ENCODE data around the gene ACTL8.

The ACTL8 gene

GRCh38 chr1:17755120-17755519 is at the start of gene ACTL8:
Gene ACTL8 (plus strand): TSS chr1:17755333. CDS start chr1:17823009, 67,676 bp downstream.
- in situ Hi-C loops (cut with HindIII; ENCODE audit: low sequenced_read_pairs), result no loop called here

GRCh38 chr1:17706445-17706844 is 48.7 kb upstream of the ACTL8 start:
- in situ Hi-C loops (cut with HindIII; ENCODE audit: low sequenced_read_pairs), result no loop called here

- in situ Hi-C loops (cut with HindIII; ENCODE audit: low sequenced_read_pairs), result loop anchor here (5.0 kb wide), 1 partner anchor 67 kb away; no protein-coding TSS in a partner anchor
Observed at GRCh38 chr1:17709981-17710380, 45.2 kb upstream of the ACTL8 start.

- in situ Hi-C loops (cut with HindIII; ENCODE audit: low sequenced_read_pairs), result loop anchor here (5.0 kb wide), 1 partner anchor 66 kb away; no protein-coding TSS in a partner anchor
Observed at GRCh38 chr1:17710889-17711576, 44.1 kb upstream of the ACTL8 start.

GRCh38 chr1:17711577-17711910 is 43.6 kb upstream of the ACTL8 start:
- in situ Hi-C loops (cut with HindIII; ENCODE audit: low sequenced_read_pairs), result loop anchor here (5.0 kb wide), 1 partner anchor 66 kb away; no protein-coding TSS in a partner anchor

- in situ Hi-C loops (cut with HindIII; ENCODE audit: low sequenced_read_pairs), result loop anchor here (5.0 kb wide), 1 partner anchor 65 kb away; no protein-coding TSS in a partner anchor
Observed at GRCh38 chr1:17711941-17712340, 43.2 kb upstream of the ACTL8 start.

GRCh38 chr1:17713993-17714392 is 41.1 kb upstream of the ACTL8 start:
- in situ Hi-C loops (cut with HindIII; ENCODE audit: low sequenced_read_pairs), result loop anchor here (5.0 kb wide), 1 partner anchor 63 kb away; no protein-coding TSS in a partner anchor

- in situ Hi-C loops (cut with HindIII; ENCODE audit: low sequenced_read_pairs), result no loop called here
Observed at GRCh38 chr1:17717594-17718535, 37.3 kb upstream of the ACTL8 start.

- in situ Hi-C loops (cut with HindIII; ENCODE audit: low sequenced_read_pairs), result no loop called here
Observed at GRCh38 chr1:17719874-17720273, 35.3 kb upstream of the ACTL8 start.

GRCh38 chr1:17721444-17721843 is 33.7 kb upstream of the ACTL8 start:
- in situ Hi-C loops (cut with HindIII; ENCODE audit: low sequenced_read_pairs), result no loop called here

- in situ Hi-C loops (cut with HindIII; ENCODE audit: low sequenced_read_pairs), result no loop called here
Observed at GRCh38 chr1:17723684-17724083, 31.4 kb upstream of the ACTL8 start.

- in situ Hi-C loops (cut with HindIII; ENCODE audit: low sequenced_read_pairs), result no loop called here
Observed at GRCh38 chr1:17724150-17724549, 31.0 kb upstream of the ACTL8 start.

GRCh38 chr1:17725084-17725719 is 29.9 kb upstream of the ACTL8 start:
- in situ Hi-C loops (cut with HindIII; ENCODE audit: low sequenced_read_pairs), result no loop called here

- in situ Hi-C loops (cut with HindIII; ENCODE audit: low sequenced_read_pairs), result no loop called here
Observed at GRCh38 chr1:17725811-17726582, 29.1 kb upstream of the ACTL8 start.

GRCh38 chr1:17728123-17728712 is 26.9 kb upstream of the ACTL8 start:
- in situ Hi-C loops (cut with HindIII; ENCODE audit: low sequenced_read_pairs), result no loop called here

- in situ Hi-C loops (cut with HindIII; ENCODE audit: low sequenced_read_pairs), result no loop called here
Observed at GRCh38 chr1:17729248-17729647, 25.9 kb upstream of the ACTL8 start.

GRCh38 chr1:17729909-17730308 is 25.2 kb upstream of the ACTL8 start:
- in situ Hi-C loops (cut with HindIII; ENCODE audit: low sequenced_read_pairs), result no loop called here

GRCh38 chr1:17731460-17731859 is 23.7 kb upstream of the ACTL8 start:
- in situ Hi-C loops (cut with HindIII; ENCODE audit: low sequenced_read_pairs), result no loop called here

- in situ Hi-C loops (cut with HindIII; ENCODE audit: low sequenced_read_pairs), result no loop called here
Observed at GRCh38 chr1:17732475-17732874, 22.7 kb upstream of the ACTL8 start.

GRCh38 chr1:17733661-17734060 is 21.5 kb upstream of the ACTL8 start:
- in situ Hi-C loops (cut with HindIII; ENCODE audit: low sequenced_read_pairs), result no loop called here
